Astrocyte of the cerebellum (primary cell): ENCODE data around the gene HIBADH.

Experiments used
- DNase-seq: peaks from one replicate; pipeline ENCODE4 v3.0.0-alpha.2; 2011; ENCODE audit warnings: low read depth
- H3K4me3 ChIP-seq: 2 replicates; pipeline ENCODE4 v1.5.1; 2011; ENCODE audit warnings: mild to moderate bottlenecking, low read depth, low read length, moderate library complexity
- in situ Hi-C: cut with HindIII; loops from 2 replicates; pipeline ENCODE4 v1.10.0; 2017; ENCODE audit warnings: low sequenced_read_pairs
- TF ChIP-seq, protein P1 (sequence below): IDR thresholded peaks from 2 replicates; pipeline ENCODE4 v1.5.1; 2012; ENCODE audit warnings: low read length, low read depth, moderate library complexity, mild to moderate bottlenecking; ENCODE audit errors: missing control alignments

The HIBADH gene

DNA sequence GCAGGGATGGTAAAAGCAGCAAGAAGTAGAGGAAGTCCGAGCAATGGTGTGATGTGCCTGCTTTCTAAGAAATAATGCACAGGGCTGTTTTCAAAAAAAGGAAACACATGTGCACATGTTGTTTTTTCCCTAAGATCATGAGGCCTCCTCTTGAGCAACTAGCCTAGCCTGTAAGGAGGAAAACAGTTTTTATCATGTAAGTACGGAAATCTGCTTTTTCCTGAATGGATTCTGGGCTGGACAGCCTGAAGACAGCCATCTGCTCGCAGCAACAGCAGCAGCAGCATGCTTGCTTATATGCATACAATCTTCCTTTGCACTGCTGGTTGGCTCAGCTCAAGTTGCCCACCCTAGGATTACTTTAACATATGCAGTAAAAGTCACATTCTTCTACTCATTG is 87.1 kb downstream of the HIBADH start:
- TF ChIP-seq, protein P1, sequence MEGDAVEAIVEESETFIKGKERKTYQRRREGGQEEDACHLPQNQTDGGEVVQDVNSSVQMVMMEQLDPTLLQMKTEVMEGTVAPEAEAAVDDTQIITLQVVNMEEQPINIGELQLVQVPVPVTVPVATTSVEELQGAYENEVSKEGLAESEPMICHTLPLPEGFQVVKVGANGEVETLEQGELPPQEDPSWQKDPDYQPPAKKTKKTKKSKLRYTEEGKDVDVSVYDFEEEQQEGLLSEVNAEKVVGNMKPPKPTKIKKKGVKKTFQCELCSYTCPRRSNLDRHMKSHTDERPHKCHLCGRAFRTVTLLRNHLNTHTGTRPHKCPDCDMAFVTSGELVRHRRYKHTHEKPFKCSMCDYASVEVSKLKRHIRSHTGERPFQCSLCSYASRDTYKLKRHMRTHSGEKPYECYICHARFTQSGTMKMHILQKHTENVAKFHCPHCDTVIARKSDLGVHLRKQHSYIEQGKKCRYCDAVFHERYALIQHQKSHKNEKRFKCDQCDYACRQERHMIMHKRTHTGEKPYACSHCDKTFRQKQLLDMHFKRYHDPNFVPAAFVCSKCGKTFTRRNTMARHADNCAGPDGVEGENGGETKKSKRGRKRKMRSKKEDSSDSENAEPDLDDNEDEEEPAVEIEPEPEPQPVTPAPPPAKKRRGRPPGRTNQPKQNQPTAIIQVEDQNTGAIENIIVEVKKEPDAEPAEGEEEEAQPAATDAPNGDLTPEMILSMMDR, result no peak
- H3K4me3 ChIP-seq, result no peak overlapping the region
- DNase-seq, result no peak
- in situ Hi-C loops, result loop anchor here (25.0 kb wide), 1 partner anchor 363 kb away; the partner anchor contains the start of gene HOXA13

DNA sequence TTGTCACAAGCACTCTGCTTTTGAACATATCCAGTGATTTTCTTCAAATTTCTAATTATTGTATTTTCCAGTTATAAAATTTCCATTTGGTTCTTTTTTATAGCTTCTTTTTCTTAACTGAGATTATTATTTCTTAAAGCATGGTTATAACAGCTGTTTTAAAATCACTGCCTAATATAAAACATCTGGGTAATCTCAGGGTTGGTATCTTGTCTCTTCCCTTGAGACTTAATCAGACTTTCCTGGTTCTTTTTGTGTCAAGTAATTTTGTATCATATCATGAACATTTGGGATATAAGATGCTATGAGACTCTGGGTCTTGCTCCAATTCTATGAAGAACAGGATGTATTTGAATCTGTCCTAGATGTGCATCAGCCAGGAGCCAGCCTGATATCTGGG is 93.6 kb downstream of the HIBADH start:
- in situ Hi-C loops, result no loop called here
- TF ChIP-seq, protein P1, result no peak
- H3K4me3 ChIP-seq, result no peak overlapping the region
- DNase-seq, result no peak

DNA sequence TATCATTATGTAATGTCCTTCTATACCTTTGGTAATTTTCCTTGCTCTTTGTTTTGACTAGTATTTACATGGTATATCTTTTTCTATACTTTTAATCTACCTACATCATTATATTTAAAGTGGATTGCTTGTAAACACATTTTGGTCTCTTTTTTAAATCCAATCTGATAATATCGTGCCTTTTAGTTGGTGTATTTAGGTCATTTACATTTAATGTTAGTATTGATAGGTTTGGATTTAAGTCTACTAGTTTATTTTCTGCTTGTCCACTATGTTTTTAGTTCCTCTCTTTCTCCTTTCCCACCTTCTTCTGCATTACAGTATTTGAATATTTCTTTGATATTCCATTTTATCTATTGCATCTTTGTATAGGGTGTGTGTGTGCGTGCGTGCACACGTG is 95.4 kb downstream of the HIBADH start:
- H3K4me3 ChIP-seq, result no peak overlapping the region
- DNase-seq, result no peak
- TF ChIP-seq, protein P1, result no peak
- in situ Hi-C loops, result no loop called here

DNA sequence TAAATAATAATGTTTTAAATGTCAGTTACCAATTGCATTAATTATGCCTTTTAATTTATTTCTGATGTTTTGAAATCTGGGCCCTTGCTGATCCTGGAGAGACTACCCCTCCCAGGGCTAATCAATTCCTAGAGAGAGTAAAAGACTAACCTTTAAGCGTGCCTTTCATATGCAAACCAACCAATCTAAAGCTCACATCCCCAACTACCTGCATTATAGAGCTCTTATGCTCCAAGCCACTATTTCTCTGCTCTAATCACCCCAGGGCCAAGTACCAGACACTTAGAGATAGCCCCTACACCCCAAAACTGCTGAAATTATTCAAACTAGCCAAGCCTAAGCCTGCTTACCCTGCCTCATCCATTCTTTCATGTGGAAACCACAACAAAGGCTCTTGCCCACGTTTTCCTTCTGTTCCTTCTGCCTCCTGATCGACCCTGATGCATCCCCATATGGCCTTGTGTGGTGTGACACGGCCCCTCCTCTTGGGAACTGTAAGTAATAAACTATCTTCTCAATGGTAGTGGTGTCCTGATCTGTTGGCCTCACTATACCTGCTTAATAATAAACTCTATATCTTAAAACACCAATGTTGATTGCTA is 97.7 kb downstream of the HIBADH start:
- in situ Hi-C loops, result no loop called here
- TF ChIP-seq, protein P1, result no peak
- DNase-seq, result no peak
- H3K4me3 ChIP-seq, result no peak overlapping the region

DNA sequence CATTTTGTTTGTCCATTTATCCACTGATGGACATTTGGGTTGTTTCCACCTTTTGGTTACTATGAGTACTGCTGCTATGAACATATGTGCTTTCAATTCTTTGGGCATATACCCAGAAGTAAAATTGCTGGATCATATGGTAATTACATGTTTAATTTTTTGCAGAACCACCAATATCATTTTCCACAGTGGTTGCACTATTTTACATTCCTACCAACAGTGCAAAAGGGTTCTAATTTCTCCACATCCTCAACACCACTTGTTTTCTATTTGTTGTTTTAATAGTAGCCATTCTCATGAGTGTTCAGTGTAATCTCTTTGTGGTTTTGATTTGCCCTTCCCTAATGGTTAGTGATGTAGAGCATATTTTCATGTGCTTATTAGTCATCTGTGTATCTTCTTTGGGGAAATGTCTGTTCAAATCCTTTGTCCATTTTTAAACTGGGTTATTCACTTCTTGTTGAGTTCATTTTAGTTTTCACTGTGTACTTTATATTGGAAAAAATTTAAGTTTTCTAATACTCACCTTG is 101.9 kb downstream of the HIBADH start:
- H3K4me3 ChIP-seq, result no peak overlapping the region
- peak; percentile 31 for DNase-seq
- in situ Hi-C loops, result no loop called here
- TF ChIP-seq, protein P1, result no peak

DNA sequence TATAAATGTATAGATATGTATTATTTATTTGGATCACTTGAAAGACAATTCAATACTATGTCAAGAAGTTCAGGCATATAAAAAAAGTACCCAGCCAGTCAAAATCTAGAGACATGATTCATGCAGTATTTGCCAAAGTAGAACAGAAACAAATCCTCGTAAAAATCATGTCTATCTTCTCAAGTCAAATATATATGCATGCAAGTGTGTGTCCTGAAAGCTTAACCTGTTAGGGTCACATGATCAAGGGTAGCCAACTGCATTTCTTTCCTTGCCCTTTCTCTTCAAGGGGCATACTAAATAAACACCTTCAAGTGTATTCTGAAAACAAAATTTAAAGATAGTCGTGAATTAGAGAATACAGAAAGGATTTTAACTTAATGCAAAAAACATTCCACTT is 107.0 kb downstream of the HIBADH start:
- in situ Hi-C loops, result no loop called here
- no peak overlapping the region for H3K4me3 ChIP-seq
- DNase-seq, result no peak
- TF ChIP-seq, protein P1, result no peak
